ENCODE results near the gene ARID5B.
"Not testable (repeated sequence)": the region's sequence is repeated elsewhere in the genome, so short reads cannot be mapped to it uniquely, and the experiment has no call there.

Gene ARID5B

DNA sequence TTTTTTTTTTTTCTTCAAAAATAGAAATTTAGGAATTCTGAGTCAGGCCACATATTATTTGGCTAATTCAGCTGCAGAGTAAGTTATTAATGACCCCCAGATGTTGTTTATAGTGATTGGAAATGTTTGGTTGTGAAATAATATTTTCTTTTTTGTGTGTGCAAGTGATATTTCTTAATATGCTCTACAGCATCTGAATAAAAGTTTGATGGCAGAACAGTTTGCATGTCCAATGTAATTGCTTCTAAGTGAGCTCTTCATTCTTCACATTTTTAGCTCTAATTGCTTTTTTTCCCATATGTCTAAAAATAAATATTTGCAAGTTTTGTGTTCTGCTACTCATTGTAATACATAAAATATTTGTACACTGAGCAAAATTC, 116.0 kb downstream of the ARID5B start:
- DNase-seq, result no peak

DNA sequence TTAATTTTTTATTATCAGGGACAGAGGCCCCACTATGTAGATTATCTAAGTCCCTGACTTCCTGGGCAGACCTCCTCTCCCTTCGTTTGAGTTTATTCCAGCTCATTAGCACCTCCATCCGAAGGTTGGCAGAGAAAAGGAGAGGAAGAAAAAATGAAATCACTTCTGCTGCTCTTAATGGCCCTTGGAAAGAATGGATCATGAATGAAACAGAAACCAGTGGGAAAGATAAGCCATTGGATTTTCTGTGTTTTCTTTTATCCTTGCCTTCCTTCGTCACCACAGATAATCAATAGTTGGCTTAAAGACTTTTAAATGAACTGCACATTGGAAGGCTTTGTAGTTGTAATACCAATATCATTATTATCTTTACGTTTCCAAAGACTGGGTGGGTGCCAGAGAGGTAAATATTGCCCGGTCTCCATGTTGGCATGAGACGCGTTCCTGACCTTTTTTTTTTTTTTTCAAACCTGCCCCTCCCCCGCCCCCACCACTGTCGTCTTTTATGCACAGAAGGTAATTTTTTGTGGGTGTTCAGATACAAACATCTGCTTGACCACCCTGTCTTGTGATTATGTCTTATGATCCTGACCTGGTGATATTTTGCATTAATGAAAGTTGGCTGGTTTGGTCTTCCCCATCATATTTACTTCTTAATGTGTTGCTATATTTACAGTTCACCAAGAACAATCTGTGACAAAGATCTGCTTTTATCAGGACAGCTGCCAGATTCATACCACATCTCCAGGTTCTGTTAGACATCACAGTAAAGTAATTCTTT, 116.8 kb downstream of the ARID5B start:
- no peak for DNase-seq

DNA sequence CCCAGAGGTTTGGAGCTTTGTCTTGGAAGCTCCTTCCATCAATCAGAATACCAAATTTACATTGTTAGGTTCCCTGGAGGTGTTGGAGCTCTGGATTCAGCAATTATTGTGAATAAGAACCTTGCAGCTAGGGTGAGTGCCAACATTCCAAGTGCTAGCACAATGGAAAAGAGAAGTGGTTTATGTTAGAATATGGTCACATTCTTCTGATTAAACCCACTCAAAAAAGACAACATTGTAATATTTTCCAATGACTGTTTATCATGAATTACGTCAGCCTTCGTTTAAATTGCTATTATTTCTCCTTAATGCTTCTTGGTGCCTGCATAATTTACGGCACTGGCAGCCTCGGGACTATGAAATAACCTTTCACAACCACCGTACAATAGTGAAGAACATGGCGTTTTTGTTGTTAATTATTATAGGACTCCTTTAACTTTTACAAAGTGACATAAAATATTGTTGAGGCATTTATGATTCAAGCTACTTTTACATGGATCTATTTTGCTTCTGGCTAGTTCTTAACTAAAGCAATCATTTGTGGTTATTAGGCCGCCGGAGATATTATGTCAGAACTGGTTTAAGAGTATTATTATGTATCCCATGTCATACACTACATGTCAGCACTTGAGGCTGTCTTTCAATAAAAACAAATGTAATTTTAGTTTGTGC, 117.7 kb downstream of the ARID5B start:
- no peak for DNase-seq

DNA sequence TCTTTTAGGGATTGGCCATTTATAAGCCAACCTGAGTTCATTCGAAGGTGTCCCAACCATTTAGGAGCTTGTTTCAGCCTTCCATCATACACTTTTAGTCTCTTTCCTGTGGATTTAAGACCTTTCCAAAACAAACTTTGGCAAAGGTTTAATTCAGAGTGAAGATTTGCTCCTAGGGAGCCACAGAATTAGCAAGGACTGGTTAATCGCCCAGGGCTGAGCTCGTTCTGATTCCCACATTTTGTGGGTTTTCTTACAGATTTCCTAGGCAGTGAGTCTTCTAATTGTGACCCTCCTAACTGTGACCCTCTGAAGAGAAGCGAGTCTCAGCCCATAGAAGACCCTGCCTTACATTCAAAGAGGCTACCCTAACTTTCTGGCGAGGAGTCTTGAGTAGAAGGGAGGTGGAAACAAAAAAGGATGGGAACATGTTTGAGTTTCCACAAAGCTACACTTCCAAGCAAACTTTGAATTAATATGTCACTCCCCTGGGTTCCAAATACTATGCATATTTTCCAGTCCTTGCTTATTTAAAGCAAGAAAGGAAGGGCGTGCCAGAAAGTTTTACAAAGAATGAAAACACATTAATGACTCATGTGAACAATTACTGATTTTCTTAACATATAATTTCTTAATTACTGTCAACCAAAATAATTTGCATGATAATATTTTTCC, 118.3 kb downstream of the ARID5B start:
- DNase-seq, result no peak

DNA sequence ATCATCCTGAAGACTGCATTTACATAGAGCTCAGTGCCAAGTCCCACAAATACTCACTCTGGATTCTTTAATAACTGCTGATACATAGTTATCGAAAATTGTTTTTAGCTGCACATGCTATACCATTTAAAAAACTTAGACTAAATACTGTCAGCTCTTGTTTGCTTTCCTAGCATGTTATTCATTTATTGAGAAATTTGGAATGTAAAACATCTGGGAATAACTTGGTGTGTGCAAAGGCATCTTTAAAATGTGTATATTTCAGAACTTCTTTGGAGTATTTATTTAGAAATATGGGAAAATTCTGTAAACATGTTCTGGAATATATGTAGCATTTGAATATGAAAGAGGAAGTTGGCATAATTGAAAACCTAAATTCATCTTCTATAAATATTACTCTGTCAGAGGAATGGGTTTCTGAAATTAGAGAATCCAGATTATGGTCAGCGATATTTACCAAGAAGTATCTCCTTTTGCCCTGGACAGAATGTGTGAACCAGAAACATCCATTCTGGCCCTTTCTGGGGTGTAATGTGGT, 119.7 kb downstream of the ARID5B start:
- DNase-seq, result no peak

DNA sequence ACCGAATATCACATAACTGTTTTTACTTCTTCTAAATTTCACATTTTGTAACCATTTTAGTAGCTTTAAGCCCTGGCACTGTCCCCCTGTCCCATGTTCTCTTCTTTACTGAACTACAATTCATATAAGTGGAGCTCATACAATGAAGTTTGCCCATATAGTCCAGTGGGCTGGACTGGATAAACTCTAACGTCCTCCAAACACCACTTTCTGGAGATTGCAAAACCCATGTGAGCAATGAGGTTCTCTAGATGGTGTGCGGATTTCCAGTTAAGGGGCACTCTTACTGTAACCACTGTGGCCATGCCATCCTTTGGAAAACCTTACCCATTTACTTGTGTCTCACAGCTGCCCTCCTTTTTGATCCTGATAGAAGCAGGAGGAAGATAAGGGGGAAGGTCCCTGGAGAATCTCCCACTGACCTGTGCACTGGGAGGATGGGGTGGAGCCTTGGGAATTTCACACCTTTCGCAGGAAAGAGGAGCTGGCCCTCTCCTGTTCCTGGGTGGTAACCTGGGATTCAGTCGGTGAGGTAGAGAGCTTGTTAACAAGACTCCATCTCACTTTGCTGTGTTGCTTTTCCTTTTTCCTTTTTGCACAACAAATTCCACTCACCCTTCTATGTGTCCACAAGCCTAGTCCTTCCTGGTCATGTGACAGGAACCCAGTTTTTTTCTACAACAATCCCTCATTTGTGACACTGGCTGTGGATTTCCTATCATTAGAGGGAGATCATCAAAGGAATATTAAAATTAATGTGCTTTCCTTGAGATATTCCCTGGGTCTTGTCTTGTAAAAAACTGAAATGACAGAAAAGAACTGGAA, 120.7 kb downstream of the ARID5B start:
- DNase-seq, result no peak

DNA sequence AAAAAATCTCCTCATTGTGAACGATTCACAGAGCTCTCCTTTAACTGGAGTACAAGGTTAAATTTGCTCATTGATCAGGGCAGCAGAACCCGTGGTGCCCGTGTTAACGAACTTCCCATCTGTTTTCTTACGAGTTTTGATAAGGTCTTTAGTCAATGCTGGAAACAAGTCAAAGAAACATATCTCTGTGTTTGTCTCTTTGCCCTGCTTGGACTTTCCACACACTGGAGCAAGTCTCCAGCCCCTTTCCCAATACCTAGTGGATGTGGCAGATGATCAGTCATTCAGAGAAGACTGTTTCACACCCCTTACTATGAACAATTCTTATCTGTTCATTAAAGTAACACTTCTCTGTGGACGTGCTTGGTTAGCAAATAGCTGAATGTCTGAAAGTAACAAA, 121.3 kb downstream of the ARID5B start:
- no peak for DNase-seq

DNA sequence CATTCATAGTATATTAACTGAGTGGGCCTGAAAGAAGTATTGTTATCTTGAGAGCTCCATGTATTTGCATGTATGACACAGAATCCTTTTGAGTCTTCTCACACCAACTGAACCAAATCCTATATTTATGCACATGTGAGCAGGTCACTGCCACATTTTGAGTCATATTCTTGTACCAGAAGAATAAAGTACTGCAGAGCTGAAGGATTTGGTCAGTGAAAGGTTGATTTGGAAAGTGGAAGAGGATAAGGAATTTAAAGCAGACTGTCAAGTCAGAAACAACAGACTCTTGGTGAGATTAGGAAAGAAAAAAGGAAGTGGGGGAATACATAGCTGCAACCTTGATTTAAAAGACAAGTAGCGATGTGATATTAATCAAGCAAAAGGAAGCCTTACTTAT, 121.8 kb downstream of the ARID5B start:
- DNase-seq, result no peak

DNA sequence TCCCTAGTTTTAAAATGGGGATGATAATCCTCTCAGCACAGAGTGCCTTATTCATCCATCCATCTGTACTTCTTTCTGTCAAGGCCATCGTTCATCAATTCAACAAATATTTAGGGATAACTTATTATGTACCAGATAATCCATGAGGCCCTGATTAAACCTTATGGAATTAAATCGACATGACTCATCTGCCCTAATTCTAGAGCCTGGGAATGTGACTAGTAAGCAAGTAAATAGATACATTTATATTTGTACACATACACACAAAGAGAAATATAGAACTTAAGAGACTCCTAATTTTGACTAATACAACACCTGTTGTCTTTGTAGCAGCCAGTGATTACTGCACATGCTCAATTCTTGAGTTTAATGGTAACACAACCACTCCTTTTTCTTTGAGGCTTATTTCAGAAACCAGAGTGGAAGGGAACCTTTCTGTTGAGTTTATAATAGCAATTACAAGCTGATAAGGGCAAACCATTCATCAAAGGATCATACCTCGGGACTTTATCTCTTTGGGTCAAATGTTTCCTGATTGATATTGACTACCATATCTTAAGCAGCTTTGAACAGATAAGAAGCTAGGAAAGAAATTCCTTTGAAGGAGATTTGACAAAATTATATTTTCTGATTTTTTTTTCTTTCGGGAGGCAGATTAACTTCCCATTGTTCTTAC, 122.7 kb downstream of the ARID5B start:
- DNase-seq, result no peak

DNA sequence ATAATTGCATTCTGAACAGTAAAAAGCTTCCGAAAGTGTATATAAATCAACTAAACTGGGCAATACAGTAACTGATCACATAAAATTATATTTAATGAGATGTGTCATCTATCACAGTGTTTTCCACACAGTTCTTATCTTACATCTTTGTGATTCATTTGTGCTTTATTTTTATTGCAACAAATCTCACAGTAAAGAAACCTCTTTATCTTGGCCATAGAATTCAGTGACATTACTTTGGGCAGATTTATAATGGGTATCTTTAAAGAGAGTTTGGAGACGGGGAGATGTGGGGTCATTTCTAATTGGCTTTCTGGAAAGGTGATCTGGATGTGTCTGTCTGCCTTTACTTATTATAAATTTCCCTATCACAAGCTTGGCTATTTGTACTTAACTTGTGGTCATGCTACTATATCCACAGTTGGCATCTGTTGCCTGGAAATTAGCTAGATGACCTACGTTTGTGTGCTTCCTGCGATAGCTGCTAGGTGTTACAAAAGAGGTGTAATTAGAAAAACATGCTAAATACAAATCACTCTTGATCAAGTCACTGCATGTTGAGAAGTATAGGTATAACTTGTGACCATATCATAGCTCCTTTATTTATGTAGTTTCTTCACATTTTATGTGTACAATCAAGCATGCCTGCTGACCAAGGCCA, 123.8 kb downstream of the ARID5B start:
- DNase-seq, result no peak

DNA sequence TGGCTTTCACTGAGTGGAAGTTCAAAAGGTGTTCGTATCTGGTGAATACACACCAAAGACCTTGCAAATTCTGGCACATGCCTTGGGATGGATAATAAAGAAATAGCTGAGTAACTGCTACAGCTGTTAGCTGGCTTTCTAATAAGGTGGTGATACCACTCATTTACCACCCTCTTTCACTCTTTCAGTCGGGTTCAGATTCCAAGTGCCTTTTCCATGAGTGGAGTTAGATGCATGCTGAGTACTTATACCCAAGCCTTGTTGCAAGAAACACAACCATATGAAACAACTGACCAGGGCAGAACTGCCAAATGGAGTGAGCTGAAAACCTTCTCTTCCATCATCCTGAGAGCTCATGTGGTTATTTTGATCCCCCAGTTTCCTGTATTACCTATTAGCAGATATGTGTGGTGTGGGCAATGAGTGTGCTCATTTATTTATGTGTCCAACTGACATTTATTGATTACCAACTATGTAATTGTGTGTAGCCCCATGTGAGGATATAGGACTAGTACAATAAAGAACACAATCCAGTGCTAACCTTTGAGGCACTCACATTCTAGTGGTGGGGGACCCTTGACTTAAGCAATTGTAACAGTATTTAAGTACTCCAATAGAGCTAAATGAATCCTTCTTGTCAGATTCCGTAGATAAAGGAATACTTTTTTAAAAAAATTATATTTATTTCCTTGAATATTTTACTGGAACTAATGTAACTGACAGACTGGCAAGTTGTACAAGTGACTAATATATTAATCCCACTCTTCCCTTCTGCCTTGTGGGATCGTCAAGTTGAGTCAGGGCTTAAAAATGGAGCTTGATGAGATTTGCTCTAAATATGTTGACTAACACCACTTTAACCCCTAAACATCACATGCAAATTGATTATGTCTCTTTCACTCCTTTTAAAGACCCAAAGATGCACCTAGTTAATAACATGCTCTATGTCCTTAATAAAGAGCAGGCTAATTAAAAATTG, 124.7 kb downstream of the ARID5B start:
- DNase-seq, result no peak

DNA sequence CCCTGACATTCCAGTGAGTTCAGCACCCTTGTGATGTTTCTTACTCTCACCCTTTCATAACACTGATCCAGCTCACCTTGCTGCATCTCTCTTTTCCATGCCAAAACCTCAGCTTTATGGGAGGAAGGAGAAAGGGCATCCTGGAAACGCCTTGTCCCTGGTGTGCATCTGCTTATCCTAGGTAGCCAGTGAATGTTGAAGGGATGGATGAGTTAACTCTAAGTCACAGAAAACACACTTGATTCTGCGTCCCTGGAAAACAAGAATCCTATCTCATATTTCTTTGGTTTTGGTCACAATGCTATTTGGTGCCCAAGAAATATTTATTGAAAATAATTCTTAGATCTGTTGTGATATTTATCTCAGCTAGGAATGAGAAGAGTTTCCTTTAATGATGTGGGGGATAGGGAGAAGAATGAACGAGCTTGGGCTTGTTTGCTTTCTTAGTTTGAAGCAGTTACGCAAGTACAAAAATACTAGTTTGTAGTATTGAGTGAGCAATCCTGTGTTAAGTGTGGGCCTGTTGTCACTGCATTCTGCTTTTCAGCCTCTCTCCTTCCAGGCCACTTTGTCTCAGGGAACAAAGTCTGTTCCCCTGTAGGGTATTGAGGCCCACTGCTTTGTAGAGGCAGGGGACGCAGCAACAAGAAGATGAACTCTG, 126.5 kb downstream of the ARID5B start:
- no peak for DNase-seq

DNA sequence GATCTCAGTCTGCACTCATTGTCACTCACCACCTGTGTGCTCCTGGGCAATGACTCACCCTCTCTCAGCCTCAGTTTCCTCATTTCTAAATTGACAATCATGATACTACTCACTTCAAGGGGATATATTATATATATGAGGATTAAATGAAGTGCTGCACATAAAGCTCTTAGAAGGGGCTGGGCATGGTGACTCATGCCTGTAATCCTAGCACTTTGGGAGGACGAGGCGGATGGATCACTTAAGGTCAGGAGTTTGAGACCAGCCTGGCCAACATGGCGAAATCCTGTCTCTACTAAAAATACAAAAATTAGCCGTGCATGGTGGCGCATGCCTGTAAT, 127.0 kb downstream of the ARID5B start:
- DNase-seq, result not testable (repeated sequence)

DNA sequence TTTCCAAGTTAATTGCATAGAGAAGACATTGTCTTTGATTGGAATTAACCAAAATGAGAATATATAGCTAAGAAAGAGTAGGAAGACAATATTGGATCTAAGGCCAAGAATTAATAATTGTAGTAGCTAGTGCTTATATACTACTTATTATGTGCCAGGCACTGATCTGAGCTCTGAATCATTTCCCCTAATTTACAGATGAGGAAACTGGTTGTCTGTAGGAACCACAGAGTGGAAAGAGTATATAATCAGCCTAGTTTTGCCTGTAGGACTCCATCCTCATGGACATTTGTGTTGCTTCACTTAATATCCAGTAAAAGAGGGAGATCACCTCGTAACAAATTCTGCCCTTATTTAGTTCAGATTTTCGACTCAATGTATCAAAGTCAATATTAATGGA, 127.9 kb downstream of the ARID5B start:
- DNase-seq, result no peak

DNA sequence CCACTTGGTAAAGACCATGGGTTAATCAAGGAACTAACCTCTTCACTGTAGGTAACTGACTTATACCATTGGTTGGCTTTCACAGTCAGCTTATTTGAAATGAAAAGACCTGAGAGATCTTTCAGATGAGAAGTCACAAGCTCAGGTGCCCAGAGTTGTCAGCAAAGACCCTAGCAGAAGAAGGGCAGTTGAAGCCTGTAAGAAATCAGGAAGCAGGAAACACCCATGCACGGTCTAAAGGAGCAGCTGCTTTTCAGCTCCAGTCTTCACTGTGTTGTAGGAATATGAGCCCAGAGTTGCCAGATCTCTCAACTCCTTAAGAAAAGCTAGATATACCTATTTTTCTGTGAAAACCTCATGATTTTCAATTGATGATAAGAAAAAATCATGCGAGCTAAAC, 130.0 kb downstream of the ARID5B start:
- DNase-seq, result no peak

DNA sequence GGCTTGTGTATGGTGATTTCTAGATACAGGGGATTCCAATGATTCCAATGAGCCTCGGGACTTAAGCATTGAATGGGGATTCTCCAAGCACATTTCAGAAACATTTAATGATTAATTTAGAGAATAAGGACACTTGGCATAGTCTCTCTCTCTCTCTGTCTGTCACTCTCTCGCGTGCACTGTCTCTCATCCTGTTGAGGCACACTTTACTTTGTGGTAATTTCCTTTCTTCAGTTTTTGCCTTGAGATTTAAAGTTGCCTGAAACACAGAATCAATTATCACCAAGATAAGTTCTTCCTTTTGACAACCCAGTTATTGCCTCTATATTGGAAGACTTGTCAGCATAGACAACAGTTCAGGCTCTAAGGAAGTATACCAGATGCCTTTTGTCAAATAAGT, 131.6 kb downstream of the ARID5B start:
- no peak for DNase-seq

DNA sequence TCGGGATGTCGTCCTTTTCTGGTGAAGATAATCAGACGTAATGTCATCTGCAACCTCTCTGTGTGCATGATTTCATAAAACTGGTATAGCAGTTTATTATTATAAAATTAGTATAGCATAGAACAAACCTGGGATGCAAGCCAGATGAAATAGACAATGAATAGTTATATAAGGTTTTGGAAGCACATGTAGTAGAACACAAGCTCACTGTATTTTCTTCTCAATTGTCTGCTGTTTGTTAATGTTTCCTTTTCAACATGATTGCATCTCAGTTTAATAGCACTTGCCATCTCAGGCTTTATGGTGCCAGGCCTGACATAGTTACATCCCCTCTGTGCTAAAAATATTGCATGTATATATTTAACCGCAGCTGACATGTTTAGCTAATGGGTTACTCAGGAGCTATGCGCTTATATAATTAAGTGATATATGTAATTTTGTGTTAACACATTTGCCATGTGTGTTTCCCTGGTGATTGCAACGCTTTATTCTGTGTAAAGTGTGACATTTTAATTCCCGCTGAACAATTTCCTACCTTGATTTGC, 132.7 kb downstream of the ARID5B start:
- no peak for DNase-seq

DNA sequence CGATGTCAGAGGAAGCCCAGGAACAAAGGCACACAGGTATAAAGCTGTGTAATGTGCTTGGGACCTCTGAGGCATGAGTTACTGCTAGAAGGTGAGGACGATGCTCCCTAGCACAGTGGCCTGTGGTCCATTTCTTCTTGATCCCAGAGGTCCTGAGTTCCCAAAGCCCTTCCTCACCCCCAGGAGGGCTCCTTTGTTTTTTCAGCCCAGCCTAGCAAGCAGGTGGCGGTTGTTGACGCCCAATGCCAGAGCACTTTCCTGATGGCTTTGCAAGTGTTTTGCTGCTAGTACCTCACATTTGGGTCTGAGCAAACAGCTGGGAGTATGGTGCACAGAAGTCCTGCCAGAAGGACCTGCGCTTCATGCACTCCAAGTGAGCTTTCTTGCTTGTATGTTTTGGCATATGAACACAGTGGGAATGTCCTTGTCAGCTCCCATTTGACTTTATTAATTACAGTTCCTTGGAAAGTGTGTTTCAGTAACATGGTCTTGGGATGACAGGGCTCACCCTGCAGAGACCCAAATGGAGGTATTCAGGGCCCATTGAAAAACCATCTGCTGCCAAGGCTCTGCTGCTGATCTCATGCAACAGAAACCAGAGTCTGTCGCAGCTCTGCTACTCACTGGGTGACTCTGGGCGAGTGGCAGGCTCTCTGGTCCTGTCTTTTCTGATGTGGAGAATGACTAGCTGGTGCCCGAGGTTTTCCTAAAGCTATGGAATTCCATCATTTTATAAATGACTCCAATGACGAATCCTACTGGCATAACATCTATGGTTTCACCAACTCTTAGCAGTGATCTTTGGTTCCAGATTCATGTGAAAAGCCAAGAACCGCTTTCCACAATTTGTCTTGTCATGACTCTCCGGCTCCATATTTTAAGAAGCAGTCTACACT, 134.9 kb downstream of the ARID5B start:
- DNase-seq, result no peak
